Adipocyte (in vitro differentiated cells): ENCODE results near the gene LRRC26.

Source experiments
- DNase-seq: peaks from one replicate; pipeline ENCODE4 v3.0.0-alpha.2; 2015; ENCODE audit warnings: low read depth
- H3K27me3 ChIP-seq: replicated peaks from 2 replicates; pipeline ENCODE4 v1.7.0; 2013; ENCODE audit warnings: mild to moderate bottlenecking, low read length, moderate library complexity; ENCODE audit not compliant: control insufficient read depth, insufficient read depth
- H3K36me3 ChIP-seq: 2 replicates; pipeline ENCODE4 v1.7.0; 2013; ENCODE audit warnings: low read length, mild to moderate bottlenecking, moderate library complexity; ENCODE audit not compliant: control insufficient read depth, insufficient read depth, severe bottlenecking
- H3K4me1 ChIP-seq: 2 replicates; pipeline ENCODE4 v1.7.0; 2013; ENCODE audit warnings: mild to moderate bottlenecking, low read length, moderate library complexity; ENCODE audit not compliant: control insufficient read depth, insufficient read depth
- H3K4me3 ChIP-seq: 2 replicates; pipeline ENCODE4 v1.7.0; 2013; ENCODE audit warnings: mild to moderate bottlenecking, low read length, moderate library complexity
- H3K9ac ChIP-seq: 2 replicates; pipeline ENCODE4 v1.7.0; 2013; ENCODE audit warnings: mild to moderate bottlenecking, low read length, moderate library complexity
- H3K9me3 ChIP-seq: 2 replicates; pipeline ENCODE4 v1.7.0; 2013; ENCODE audit warnings: mild to moderate bottlenecking, low read length, moderate library complexity; ENCODE audit not compliant: control insufficient read depth

The LRRC26 gene

GRCh38 chr9:137189297-137190295, 19.7 kb upstream of the LRRC26 start:
- H3K4me1 ChIP-seq, result peaks cover 31% of the 10 kb centered on the region
- peak overlapping the region; percentile 99 for H3K9ac ChIP-seq
- no peak for DNase-seq
- H3K27me3 ChIP-seq, result no peaks in the 10 kb centered on the region
- peak overlapping the region; percentile 99 for H3K4me3 ChIP-seq
- H3K36me3 ChIP-seq, result peaks cover 34% of the 10 kb centered on the region
- no peaks in the 10 kb centered on the region for H3K9me3 ChIP-seq

DNA sequence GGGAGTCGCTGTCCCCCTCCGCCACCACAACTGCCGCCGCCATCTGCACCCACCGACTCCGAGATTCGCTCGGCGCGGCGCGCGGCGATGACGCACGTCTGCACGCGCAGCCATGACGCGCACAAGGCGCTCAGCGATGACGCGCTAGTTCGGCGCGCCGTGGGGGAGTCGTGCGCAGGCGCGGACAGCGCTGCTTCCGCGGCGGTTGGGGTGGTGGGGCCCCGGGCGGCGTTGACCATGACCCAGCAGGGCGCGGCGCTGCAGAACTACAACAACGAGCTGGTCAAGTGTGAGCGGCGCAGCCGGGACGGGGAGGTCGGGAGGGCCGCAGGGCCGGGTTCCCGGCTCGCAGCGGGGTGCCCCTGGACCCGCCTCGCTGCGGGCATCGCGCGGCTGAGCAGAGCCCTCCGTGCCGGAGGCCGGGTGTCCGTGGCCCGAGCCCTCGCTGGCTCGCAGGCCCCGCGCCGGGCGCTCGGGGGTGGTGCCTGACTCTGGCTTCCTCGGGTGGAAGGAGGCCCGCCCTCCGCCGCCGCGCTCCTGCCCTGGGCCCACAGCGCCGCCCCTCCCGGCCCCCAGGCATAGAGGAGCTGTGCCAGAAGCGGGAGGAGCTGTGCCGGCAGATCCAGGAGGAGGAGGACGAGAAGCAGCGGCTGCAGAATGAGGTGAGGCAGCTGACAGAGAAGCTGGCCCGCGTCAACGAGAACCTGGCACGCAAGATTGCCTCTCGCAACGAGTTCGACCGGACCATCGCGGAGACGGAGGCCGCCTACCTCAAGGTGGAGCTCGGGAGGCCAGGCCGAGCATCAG, 18.8 kb upstream of the LRRC26 start, which contains the start of the genes ANAPC2 and SSNA1:
Gene ANAPC2, minus strand, starts transcription at position 71 of the 807 bp plus-strand sequence. Its CDS starts 28 bp downstream, at position 43.
Gene SSNA1, plus strand, starts transcription at position 187 of the 807 bp plus-strand sequence. Its CDS starts 51 bp downstream, at position 238.
- H3K36me3 ChIP-seq, result peaks cover 43% of the 10 kb centered on the region
- H3K27me3 ChIP-seq, result no peaks in the 10 kb centered on the region
- peaks cover 31% of the 10 kb centered on the region for H3K4me1 ChIP-seq
- H3K4me3 ChIP-seq, result peak within 1 kb of the TSS; percentile 99
- DNase-seq, result peak; percentile 96
- no peaks in the 10 kb centered on the region for H3K9me3 ChIP-seq
- H3K9ac ChIP-seq, result peak within 1 kb of the TSS; percentile 99

DNA sequence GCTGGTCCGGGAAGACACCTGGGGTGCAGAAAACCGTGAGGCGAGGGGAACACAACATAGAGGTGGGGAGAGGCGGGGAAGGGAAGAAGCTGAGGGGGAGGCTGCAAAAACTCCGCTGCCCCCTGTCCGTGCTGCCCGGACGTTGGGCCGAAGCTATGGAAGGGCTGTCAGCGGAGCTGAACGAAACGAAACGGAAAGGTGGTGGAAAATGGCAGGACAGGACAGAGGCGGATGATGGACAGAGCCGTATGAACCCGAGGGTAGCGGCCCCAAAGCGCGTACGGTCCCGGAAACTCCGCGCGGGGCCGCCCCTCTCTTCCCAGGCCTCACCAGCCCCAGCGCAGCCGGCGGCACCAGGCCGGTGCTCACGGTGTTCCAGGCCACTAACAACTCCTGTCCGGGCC, 18.2 kb upstream of the LRRC26 start:
- peaks cover 49% of the 10 kb centered on the region for H3K36me3 ChIP-seq
- no peaks in the 10 kb centered on the region for H3K27me3 ChIP-seq

DNA sequence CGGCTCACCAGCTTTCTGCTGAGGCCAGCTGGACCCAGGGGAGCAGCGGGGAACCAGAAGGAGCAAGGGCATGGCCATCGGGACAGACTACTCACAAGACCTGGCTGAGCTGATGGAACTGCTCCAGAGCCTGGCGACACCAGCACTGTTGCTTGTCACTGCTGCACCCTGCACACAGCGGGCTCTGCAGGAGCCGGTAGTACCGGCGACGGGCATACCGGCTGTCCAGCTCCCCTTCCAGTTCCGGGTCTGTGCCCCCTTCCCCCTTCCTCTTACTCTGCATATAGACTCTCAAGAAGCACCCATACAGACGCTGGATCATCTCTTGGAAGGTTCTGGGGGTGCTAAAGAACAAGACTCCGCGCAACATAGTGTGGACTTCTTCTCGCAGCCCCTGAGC, 17.5 kb upstream of the LRRC26 start:
- Histone ChIP-seq H3K9me3 (no peaks in the 10 kb centered on the region), H3K36me3 (peaks cover 56% of the 10 kb centered on the region), H3K4me3 (peak overlapping the region; percentile 99), H3K27me3 (no peaks in the 10 kb centered on the region), H3K9ac (peak overlapping the region; percentile 99), H3K4me1 (peaks cover 31% of the 10 kb centered on the region)
- DNase-seq, result no peak

More for the DNA sequence above, 18.2 kb upstream of the LRRC26 start:
- Histone ChIP-seq H3K9ac (peak overlapping the region; percentile 99), H3K4me1 (peaks cover 31% of the 10 kb centered on the region), H3K9me3 (no peaks in the 10 kb centered on the region), H3K4me3 (peak overlapping the region; percentile 99)
- DNase-seq, result no peak

- DNase-seq, result no peak
- no peaks in the 10 kb centered on the region for H3K9me3 ChIP-seq
Measured at GRCh38 chr9:137186385-137186784, 16.5 kb upstream of the LRRC26 start.

DNA sequence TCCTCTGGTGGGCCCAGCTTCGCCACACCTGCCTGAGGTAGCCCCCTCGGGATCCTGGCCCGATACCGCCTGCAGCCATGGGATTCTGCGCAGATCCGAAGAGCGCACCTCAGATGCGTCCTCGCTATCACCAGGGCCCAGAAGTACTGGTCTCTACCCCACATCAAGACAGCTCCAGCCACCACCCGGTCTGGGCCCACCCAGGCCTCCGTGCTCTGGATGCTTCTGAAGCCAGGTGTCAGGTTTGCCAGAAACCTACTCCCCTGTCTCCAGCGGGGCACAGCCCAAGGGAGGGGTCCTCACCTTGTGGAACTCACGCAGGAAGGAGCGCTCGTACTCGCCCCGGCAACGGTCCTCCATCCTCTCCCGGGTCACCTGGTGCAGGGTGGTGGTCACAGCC, 16.1 kb upstream of the LRRC26 start:
- Histone ChIP-seq H3K36me3 (peaks cover 55% of the 10 kb centered on the region), H3K9ac (no peak overlapping the region), H3K27me3 (no peaks in the 10 kb centered on the region), H3K4me3 (no peak overlapping the region), H3K4me1 (peaks cover 31% of the 10 kb centered on the region), H3K9me3 (no peaks in the 10 kb centered on the region)
- DNase-seq, result no peak

More at GRCh38 chr9:137186385-137186784, 16.5 kb upstream of the LRRC26 start:
- Histone ChIP-seq H3K4me1 (peaks cover 31% of the 10 kb centered on the region), H3K9ac (no peak overlapping the region), H3K27me3 (no peaks in the 10 kb centered on the region), H3K4me3 (no peak overlapping the region), H3K36me3 (peaks cover 55% of the 10 kb centered on the region)

DNA sequence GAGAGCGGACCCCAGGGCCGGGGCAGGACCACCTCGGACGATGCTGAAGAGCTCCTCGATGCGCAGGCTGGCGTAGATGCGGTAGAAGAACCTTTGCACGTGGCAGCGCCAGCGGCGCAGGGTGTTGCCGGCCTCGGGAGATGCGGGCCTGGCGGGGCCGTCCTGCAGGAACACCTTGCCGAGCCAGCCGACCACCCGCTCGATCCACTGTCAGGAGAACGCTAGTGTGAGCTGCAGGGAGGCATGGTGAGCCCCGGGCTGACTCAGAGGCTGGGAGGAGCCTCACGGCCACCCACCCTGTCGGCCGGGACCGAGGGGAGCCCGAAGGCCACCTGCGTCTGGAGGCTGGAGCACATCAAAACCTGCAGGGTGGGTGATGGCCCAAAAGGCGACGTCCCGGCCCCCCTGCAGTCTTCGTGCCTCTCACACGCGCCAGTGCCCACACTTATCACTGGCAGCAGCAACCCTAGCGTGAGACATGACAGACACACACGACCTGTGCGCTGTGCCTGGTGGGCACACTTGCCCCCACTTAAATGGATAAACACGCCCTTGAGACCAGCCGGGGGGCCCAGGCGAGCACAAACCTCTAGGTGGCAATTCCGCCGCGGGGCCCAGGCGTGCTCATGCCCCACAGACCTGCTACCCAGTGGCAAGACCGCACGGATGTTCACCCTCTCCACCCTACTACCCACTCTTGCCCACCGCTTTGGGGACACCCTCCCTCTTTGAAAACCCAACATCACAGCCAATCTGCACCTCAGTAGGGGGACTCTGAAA, 15.2 kb upstream of the LRRC26 start:
- H3K9ac ChIP-seq, result no peak overlapping the region
- peaks cover 55% of the 10 kb centered on the region for H3K36me3 ChIP-seq
- H3K4me3 ChIP-seq, result no peak overlapping the region
- no peak for DNase-seq
- H3K27me3 ChIP-seq, result no peaks in the 10 kb centered on the region
- peaks cover 29% of the 10 kb centered on the region for H3K4me1 ChIP-seq
- H3K9me3 ChIP-seq, result no peaks in the 10 kb centered on the region

- Histone ChIP-seq H3K9me3 (no peaks in the 10 kb centered on the region), H3K36me3 (peaks cover 61% of the 10 kb centered on the region), H3K27me3 (no peaks in the 10 kb centered on the region), H3K4me1 (peaks cover 19% of the 10 kb centered on the region), H3K4me3 (no peak overlapping the region), H3K9ac (no peak overlapping the region)
- DNase-seq, result no peak
Measured at GRCh38 chr9:137183980-137184595, 14.2 kb upstream of the LRRC26 start.

- DNase-seq, result no peak
- H3K4me1 ChIP-seq, result peaks cover 25% of the 10 kb centered on the region
- peaks cover 62% of the 10 kb centered on the region for H3K36me3 ChIP-seq
- H3K27me3 ChIP-seq, result no peaks in the 10 kb centered on the region
- H3K9ac ChIP-seq, result no peak overlapping the region
- no peaks in the 10 kb centered on the region for H3K9me3 ChIP-seq
- no peak overlapping the region for H3K4me3 ChIP-seq
Measured at GRCh38 chr9:137182836-137183235, 13.0 kb upstream of the LRRC26 start.

- DNase-seq, result no peak
- H3K36me3 ChIP-seq, result peaks cover 71% of the 10 kb centered on the region
- peaks cover 13% of the 10 kb centered on the region for H3K4me1 ChIP-seq
- no peak overlapping the region for H3K4me3 ChIP-seq
- no peaks in the 10 kb centered on the region for H3K9me3 ChIP-seq
- H3K27me3 ChIP-seq, result no peaks in the 10 kb centered on the region
- H3K9ac ChIP-seq, result no peak overlapping the region
Measured at GRCh38 chr9:137181680-137182079, 11.8 kb upstream of the LRRC26 start.
